Activated CD8-positive, alpha-beta memory T cell treated with anti-CD3 and anti-CD28 coated beads for 24 hours (primary cell): Measurements from ENCODE around the gene GNG13.
"Not testable (repeated sequence)": the region's sequence is repeated elsewhere in the genome, so short reads cannot be mapped to it uniquely, and the experiment has no call there.

ENCODE experiments used
- DNase-seq: peaks from one replicate; pipeline ENCODE4 v3.0.0-alpha.2; 2020

The GNG13 gene

GRCh38 chr16:776298-776697, 24.2 kb downstream of the GNG13 start:
- DNase-seq, result not testable (repeated sequence)

DNA sequence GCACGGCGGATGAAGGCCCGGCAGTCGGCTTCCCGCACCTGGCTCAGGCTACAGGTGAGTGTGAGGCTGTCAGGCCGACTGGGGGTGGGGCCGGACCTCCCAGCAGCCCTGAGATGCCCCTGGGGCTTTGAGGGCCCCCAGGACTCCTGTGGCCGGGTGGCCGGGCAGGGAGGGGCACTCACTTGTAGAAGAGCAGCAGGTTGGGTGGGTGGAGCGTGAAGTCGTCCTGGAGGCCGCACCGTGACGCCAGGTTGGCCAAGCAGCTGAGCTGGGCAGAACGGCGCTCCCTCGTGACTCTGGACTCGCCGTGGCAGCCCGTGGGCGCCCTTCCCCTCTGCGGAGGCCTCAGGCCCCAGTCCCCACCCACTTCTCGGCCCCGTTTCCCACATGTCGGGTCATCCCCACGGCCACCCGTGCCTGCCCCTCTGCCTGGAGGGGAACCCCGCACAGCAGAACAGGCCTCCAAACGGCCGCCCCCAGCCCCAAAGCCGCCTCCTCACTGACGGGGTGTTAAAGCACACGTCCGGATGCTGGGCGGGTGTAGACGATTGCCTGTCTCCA, 25.2 kb downstream of the GNG13 start:
- DNase-seq, result no peak

DNA sequence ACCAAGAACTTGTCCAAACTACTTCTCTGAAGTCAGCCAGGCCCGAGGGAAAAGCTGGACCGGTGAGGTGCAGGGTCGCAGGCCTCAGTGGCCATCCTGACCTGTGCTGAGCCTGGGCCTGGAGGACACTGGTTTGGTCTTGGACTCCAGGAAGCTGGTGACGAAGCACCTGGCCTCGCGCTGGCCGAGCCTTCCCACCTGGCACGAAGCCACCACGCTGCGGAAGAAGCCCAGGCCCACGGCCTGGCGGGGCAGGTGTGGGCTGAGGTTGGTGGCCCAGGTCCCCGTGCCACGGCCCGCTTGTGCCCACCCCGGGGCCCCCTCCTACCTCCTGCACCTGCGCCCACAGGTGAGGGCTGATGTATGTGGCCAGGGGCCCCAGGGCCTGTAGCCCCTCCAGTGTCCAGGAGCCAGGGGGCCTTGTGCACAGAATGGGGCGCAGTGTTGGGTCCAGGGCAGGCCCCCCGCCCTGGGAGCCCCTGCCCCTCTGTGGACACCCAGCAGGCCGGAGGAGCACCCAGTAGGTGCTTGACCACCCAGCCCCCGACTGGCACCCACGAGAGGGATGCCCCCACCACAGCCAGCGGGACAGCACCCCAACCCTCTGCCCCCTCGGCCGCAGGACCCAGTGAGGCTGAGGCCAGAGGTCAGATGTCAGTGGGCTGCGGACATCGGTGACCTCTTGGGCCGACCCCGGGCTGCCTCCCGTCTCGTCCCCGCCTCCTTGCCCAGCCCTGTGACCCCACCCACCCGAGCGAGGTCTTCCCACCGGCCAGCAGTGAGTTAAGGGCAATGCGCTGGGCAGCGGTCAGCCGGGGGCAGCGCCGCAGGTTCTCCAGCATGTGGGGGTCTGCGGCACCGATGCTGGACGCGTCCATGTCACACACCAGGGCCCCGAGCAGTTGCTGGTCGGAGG, 26.2 kb downstream of the GNG13 start:
- no peak for DNase-seq

DNA sequence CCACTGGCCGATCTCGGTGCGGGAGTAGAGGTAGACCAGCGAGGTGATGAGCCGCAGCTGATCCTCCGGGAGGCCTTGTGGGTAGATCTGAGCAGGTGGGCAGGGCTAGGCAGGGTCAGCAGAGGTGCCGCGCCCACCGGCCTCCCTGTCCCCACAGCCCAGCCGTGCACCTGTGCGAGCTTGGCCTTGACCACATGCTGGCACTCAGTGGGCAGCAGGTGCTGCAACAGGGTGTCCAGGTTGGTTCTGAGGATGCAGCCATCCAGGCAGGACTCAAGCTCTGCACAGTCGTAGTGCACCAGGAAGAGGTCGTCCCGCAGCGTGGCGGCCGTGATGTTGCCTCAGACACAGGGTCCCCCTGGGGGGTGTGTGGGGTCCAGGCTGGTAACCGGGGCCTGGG, 27.6 kb downstream of the GNG13 start:
- DNase-seq, result no peak

DNA sequence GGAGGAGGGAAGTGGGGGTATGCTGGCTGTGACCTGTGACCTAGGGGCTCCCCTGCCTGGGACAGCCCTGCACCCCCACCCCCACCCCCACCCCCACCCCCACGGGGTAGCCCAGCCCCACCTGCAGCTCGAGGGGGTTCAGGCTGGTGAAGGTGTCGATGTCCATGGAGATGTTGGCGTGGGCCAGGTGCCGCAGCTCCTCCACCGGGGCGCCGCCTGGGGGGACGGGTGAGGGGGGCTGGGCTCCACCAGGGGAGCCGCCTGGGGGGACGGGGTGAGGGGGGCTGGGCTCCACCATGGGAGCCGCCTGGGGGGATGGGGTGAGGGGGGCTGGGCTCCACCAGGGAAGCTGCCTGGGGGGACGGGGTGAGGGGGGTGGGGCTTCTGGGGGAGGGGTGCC, 30.1 kb downstream of the GNG13 start:
- DNase-seq, result no peak

DNA sequence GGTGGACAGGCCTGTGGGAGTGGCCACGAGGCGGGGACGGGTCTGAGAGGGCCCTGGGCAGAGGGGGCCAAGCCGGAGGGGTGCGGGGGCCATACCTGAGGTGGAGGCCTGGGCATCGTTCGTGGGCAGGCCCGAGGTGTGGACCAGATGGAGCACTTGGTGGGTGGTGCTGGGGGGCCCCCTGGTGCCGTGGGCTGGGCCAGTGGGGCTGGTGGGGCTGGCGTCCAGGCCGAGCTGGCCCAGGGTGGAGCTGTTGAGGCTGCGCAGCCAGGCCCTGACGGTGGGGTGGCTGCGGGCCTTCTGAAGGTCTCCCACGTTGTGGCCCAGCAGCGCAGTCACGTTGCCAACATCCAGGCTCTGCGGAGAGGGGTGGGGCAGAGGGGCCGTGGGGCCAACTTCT, 30.6 kb downstream of the GNG13 start:
- no peak for DNase-seq

DNA sequence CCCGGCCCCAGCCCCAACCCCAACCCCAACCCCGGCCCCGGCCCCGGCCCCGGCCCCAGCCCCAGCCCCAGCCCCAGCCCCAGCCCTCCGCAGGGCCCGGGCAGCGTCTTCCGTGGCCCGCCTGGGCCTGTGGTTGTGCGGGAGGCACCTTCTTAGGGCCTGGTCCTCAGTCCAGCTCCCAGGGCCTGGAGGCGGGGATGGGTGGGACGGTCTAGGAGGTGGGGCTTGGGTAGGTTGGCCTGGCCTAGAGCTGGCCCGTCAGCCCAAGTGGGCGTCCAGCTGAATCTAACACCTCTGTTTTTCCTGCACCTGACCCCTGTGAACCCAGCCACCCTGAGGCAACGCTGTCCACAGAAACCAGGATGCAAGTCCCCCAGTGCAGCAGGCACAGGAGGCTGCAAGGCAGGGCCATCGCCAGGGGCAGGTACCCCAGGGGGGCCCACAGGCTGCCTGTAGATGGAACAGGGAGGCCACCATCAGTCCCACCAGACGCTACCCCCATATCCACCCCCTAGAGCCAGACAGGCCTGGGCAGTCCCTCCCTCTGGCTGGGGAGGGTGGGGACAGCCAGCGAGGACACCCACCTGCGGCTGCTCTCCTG, 31.2 kb downstream of the GNG13 start:
- DNase-seq, result no peak

- DNase-seq, result no peak
Measured at GRCh38 chr16:768428-768827, 32.1 kb downstream of the GNG13 start.

DNA sequence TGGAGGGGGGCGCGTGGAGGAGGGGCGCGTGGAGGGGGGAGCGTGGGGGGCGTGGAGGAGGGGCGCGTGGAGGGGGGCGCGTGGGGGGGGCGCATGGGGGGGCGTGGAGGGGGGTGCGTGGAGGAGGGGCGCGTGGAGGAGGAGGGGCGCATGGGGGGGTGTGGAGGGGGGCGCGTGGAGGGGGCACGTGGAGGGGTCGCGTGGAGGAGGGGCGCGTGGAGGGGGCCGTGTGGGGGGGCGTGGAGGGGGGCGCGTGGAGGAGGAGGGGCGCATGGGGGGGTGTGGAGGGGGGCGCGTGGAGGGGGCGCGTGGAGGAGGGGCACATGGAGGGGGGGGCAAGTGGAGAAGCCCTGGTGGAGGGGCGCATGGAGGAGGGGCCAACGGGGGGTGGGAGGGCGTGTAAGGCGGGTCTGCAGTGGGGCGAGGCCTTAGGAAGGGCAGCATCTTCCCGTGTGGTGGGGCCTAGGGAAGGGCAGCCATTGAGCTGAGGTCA, 32.7 kb downstream of the GNG13 start:
- DNase-seq, result no peak

DNA sequence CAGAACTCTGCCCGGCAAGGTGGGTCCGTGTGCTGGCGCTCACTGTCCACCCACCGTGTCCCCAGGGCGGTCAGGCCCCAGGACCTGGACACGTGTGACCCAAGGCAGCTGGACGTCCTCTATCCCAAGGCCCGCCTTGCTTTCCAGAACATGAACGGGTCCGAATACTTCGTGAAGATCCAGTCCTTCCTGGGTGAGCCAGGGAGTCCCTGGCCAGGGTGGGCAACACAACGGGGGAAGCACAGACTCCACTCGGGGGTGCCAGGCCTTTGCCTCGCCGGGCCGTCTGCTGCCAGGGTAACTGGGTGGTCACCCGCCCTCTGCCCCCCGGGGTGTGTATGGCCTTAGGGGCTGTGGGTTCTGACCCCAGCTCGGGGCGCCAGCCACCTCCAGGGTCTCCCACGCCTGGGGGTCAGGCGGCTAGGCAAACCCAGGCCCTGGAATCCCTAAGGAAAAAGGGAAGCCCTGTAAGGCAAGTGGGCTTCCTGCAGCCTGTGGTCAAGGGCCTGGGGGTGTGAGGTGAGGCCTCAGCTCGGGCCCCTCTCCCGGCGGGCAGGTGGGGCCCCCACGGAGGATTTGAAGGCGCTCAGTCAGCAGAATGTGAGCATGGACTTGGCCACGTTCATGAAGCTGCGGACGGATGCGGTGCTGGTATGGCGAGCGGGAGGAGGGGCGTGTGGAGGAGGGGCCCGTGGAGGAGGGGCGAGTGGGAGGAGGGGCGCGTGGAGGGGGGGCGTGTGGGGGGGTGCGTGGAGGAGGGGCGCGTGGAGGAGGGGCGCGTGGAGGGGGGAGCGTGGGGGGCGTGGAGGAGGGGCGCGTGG, 33.5 kb downstream of the GNG13 start:
- DNase-seq, result no peak

- no peak for DNase-seq
Measured at GRCh38 chr16:766008-766819, 34.3 kb downstream of the GNG13 start.

DNA sequence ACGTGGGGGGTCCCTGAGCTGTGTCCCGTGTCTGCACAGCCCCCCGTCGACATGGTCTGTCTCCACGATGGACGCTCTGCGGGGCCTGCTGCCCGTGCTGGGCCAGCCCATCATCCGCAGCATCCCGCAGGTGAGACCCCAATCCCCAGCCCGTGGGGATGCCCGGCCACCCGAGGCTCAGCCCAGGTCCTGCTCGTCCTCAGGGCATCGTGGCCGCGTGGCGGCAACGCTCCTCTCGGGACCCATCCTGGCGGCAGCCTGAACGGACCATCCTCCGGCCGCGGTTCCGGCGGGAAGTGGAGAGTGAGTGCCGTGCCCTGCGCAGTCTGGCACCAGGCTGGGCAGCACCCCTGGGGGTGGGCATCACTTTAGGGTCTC, 35.1 kb downstream of the GNG13 start:
- DNase-seq, result no peak

DNA sequence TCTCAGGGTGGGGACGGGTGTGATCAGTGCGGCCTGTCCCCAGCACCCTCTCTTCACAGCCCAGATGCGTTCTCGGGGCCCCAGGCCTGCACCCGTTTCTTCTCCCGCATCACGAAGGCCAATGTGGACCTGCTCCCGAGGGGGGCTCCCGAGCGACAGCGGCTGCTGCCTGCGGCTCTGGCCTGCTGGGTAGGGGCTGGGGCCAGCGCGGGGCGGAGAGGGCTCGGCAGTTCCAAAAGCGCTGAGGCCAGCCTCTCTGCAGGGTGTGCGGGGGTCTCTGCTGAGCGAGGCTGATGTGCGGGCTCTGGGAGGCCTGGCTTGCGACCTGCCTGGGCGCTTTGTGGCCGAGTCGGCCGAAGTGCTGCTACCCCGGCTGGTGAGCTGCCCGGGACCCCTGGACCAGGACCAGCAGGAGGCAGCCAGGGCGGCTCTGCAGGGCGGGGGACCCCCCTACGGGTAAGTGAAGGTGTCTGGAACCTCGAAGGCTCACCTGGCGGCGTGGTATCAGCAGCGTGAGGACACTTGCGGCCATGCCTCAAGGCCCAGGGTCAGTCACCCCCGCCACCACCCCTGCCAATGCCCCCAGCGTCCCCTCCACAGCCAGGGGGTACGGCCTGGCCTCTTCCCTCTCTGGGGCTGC, 35.6 kb downstream of the GNG13 start:
- no peak for DNase-seq

DNA sequence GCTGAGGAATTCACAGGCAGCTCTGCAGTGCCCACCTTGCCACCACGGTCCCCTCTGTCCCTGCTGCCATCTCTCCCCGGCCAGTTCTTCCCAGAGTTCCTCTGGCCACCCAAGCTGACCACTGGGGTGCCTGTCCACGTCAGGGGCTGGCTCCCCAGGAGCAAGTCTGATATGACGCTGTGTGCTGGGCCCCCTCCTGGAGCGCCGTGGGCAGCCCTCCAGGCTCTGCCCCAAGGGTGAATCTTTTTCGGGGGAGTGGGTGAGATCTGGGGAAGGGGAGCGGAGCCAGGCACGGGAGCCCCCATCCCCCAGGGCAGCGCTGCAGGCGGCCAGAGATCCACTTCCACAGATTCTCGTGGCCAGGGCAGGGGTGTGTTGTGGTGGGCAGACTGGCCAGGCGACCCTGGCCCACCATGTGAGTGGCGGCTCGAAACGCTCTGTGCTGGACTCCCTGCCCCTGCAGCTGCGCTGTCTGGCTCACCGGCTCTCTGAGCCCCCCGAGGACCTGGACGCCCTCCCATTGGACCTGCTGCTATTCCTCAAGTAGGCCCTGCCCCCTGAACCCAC, 36.3 kb downstream of the GNG13 start:
- no peak for DNase-seq

- no peak for DNase-seq
Measured at GRCh38 chr16:763369-764183, 37.0 kb downstream of the GNG13 start.

DNA sequence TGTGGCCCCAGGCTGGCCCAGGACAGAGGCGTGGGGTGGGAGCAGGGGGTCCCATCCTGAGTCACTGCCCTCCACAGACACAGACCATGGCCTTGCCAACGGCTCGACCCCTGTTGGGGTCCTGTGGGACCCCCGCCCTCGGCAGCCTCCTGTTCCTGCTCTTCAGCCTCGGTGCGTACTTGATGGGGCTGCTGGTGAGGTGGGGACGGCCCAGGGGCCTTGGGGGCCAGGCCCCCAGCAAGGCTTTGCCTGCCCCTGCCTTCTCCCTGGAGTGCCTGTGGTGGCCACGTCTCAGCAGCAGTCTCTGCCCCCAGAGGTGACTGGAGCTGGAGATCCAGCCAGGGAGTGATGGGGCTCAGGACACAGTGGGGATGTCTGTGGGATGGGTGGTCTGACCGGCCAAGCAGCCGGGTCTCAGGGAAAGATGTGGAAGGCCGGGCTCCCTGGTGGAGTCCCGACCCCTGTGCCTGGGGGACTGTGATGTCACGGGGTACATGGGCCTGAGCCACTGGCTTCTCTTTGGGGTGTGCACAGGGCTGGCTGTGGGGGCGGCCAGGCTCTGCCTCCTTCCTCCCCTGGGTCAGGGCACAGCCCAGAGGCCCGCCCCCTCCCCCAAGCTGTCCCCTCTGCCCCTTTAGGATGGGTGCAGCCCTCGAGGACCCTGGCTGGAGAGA, 37.8 kb downstream of the GNG13 start:
- no peak for DNase-seq

- DNase-seq, result no peak
Measured at GRCh38 chr16:761625-762513, 38.7 kb downstream of the GNG13 start.

DNA sequence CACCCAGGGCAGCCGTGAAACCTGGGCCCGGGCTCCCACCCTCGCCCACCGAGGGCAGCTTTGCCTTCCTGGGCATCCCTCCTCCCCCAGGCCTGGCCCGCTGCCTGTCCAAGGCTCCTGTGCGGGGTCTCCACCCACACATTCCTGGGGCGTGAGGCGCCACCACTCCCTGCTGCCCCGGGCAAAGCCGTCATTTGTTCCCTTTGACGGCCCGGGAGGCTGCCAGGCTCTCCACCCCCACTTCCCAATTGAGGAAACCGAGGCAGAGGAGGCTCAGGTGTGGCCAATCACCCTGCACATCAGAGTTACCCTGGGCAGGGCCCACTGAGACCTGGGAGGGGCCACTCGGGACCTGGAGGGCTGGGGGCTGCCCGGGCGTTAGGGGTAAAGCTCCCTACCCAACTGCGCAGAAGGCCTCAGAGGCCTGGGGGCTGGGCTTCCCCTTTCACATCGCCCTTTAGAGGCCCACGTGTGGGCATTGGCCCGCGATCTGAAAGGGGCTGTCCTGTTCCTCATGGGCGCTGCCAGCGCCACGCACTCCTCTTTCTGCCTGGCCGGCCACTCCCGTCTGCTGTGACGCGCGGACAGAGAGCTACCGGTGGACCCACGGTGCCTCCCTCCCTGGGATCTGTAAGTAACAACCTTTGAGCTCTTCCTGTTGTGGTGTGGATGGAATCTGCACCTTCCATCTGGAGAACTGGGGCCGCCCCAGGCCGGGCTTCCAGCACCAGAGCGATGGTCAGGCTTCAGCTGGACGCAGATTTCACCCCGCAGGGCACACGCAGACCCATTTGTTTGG, 39.8 kb downstream of the GNG13 start, which contains the start of gene MSLN:
TSS of gene MSLN (plus strand) at position 190 of the 799 bp plus-strand sequence. CDS start 1,947 bp downstream, outside the sequence.
- DNase-seq, result no peak
